Skin of body (tissue), 2 donors: ENCODE results near the gene CAMK2D. TPM values are rescaled to one million over a fixed set of nuclear protein-coding genes. Genes with fewer than 3 reads are reported as not detected.

Experiments
- small RNA-seq: library from RNA; depleted of rRNA; stranded (forward); fragments of <200 nt; gene quantifications from one replicate; pipeline ENCODE3, GENCODE V24; 2014; ENCODE audit warnings: low replicate concordance
- total RNA-seq: library from RNA; depleted of rRNA; stranded (reverse); fragments of >200 nt; gene quantifications from one replicate; pipeline ENCODE4 v1.2.3, GENCODE V29; 2014

Gene CAMK2D
- total RNA-seq, 1 donor from 2014 or later: 92.6 TPM

Small RNA genes within 50 kb of the gene (small RNA-seq; reads per million reads assigned to genes)
- gene RN7SL184P (not detected), gene RNU1-138P (not detected)

Other genes with a start within 250 kb of the CAMK2D start
- 11.6 TPM for gene ARSJ, start 217.9 kb upstream of the CAMK2D start, total RNA-seq